Dendritic cell treated with granulocyte-macrophage colony-stimulating factor and Interleukin-4, amounts not matched to agents 40 ng/mL and 50 ng/mL, for 4 days (primary cell): ENCODE data around the gene KDM6B.

ENCODE experiments used
- H3K27ac Mint-ChIP-seq: one replicate; pipeline ENCODE4 v1.8.0; 2022; ENCODE audit warnings: mild to moderate bottlenecking, mixed read lengths
- H3K27me3 Mint-ChIP-seq: one replicate; pipeline ENCODE4 v1.8.0; 2022; ENCODE audit warnings: mild to moderate bottlenecking, mixed read lengths
- H3K36me3 Mint-ChIP-seq: one replicate; pipeline ENCODE4 v1.8.0; 2022; ENCODE audit warnings: low read depth, mixed read lengths
- H3K4me1 Mint-ChIP-seq: one replicate; pipeline ENCODE4 v1.8.0; 2022; ENCODE audit warnings: low read depth, mixed read lengths
- H3K4me3 Mint-ChIP-seq: one replicate; pipeline ENCODE4 v1.8.0; 2022; ENCODE audit warnings: mild to moderate bottlenecking, moderate library complexity, mixed read lengths
- H3K9me3 Mint-ChIP-seq: one replicate; pipeline ENCODE4 v1.8.0; 2022; ENCODE audit warnings: mixed read lengths
- intact Hi-C: fragments of 100-400 bp; cut with micrococcal nuclease; formaldehyde crosslinking; loops from one replicate; pipeline ENCODE4 v1.15.0; 2022

The KDM6B gene

GRCh38 chr17:7830616-7831015 is 3.4 kb upstream of the KDM6B start:
- intact Hi-C loops = no loop called here
- Mint-ChIP-seq H3K27ac (no peak overlapping the region), H3K27me3 (peaks cover 36% of the 10 kb centered on the region), H3K4me1 (peaks cover 23% of the 10 kb centered on the region), H3K4me3 (no peak overlapping the region), H3K9me3 (no peaks in the 10 kb centered on the region), H3K36me3 (peaks cover 18% of the 10 kb centered on the region)

GRCh38 chr17:7831233-7831632 is 2.8 kb upstream of the KDM6B start:
- Mint-ChIP-seq H3K27me3 (peaks cover 36% of the 10 kb centered on the region), H3K9me3 (no peaks in the 10 kb centered on the region), H3K4me1 (peaks cover 26% of the 10 kb centered on the region), H3K36me3 (peaks cover 22% of the 10 kb centered on the region), H3K27ac (no peak overlapping the region), H3K4me3 (no peak overlapping the region)
- intact Hi-C loops = no loop called here

GRCh38 chr17:7832431-7832830 is 1.6 kb upstream of the KDM6B start:
- intact Hi-C loops = no loop called here
- Mint-ChIP-seq H3K27me3 (peaks cover 27% of the 10 kb centered on the region), H3K36me3 (peaks cover 24% of the 10 kb centered on the region), H3K9me3 (no peaks in the 10 kb centered on the region), H3K27ac (no peak overlapping the region), H3K4me1 (peaks cover 38% of the 10 kb centered on the region), H3K4me3 (no peak overlapping the region)

- Mint-ChIP-seq H3K4me3 (peak overlapping the region; percentile 87), H3K27me3 (peaks cover 23% of the 10 kb centered on the region), H3K9me3 (no peaks in the 10 kb centered on the region), H3K27ac (peak overlapping the region; percentile 98), H3K4me1 (peaks cover 43% of the 10 kb centered on the region), H3K36me3 (peaks cover 24% of the 10 kb centered on the region)
- intact Hi-C loops = no loop called here
These were observed 814 bp upstream of the KDM6B start for GRCh38 chr17:7833011-7833794.

GRCh38 chr17:7834542-7834956 is 532 bp downstream of the KDM6B start:
- peaks cover 23% of the 10 kb centered on the region for H3K27me3 Mint-ChIP-seq
- intact Hi-C loops = loop anchor here (2.0 kb wide), 1 partner anchor 16 kb away; no protein-coding TSS in a partner anchor
- peak overlapping the region; percentile 98 for H3K27ac Mint-ChIP-seq
- peaks cover 24% of the 10 kb centered on the region for H3K36me3 Mint-ChIP-seq
- no peaks in the 10 kb centered on the region for H3K9me3 Mint-ChIP-seq
- peak overlapping the region; percentile 87 for H3K4me3 Mint-ChIP-seq
- H3K4me1 Mint-ChIP-seq = peaks cover 56% of the 10 kb centered on the region

- H3K4me1 Mint-ChIP-seq = peaks cover 62% of the 10 kb centered on the region
- peak overlapping the region; percentile 98 for H3K27ac Mint-ChIP-seq
- H3K4me3 Mint-ChIP-seq = peak overlapping the region; percentile 87
- peaks cover 28% of the 10 kb centered on the region for H3K36me3 Mint-ChIP-seq
- intact Hi-C loops = loop anchor here (1.0 to 2.0 kb wide), 2 partner anchors 8 to 16 kb away; no protein-coding TSS in a partner anchor
- peaks cover 23% of the 10 kb centered on the region for H3K27me3 Mint-ChIP-seq
- no peaks in the 10 kb centered on the region for H3K9me3 Mint-ChIP-seq
These were observed 1.2 kb downstream of the KDM6B start for GRCh38 chr17:7834957-7835813.

- Mint-ChIP-seq H3K27me3 (peaks cover 17% of the 10 kb centered on the region), H3K36me3 (peaks cover 35% of the 10 kb centered on the region), H3K9me3 (no peaks in the 10 kb centered on the region), H3K4me3 (peak overlapping the region; percentile 87), H3K27ac (peak overlapping the region; percentile 98), H3K4me1 (peaks cover 70% of the 10 kb centered on the region)
- intact Hi-C loops = loop anchor here (1.0 to 2.0 kb wide), 2 partner anchors 7 to 15 kb away; no protein-coding TSS in a partner anchor
These were observed 2.0 kb downstream of the KDM6B start for GRCh38 chr17:7835814-7836595.

- intact Hi-C loops = no loop called here
- peaks cover 43% of the 10 kb centered on the region for H3K36me3 Mint-ChIP-seq
- peak overlapping the region; percentile 98 for H3K27ac Mint-ChIP-seq
- peaks cover 16% of the 10 kb centered on the region for H3K27me3 Mint-ChIP-seq
- no peaks in the 10 kb centered on the region for H3K9me3 Mint-ChIP-seq
- H3K4me3 Mint-ChIP-seq = peak overlapping the region; percentile 87
- peaks cover 76% of the 10 kb centered on the region for H3K4me1 Mint-ChIP-seq
These were observed 2.8 kb downstream of the KDM6B start for GRCh38 chr17:7836596-7837407.

- H3K9me3 Mint-ChIP-seq = no peaks in the 10 kb centered on the region
- H3K27ac Mint-ChIP-seq = peak overlapping the region; percentile 98
- H3K4me3 Mint-ChIP-seq = peak overlapping the region; percentile 87
- H3K4me1 Mint-ChIP-seq = peaks cover 79% of the 10 kb centered on the region
- H3K27me3 Mint-ChIP-seq = peaks cover 10% of the 10 kb centered on the region
- H3K36me3 Mint-ChIP-seq = peaks cover 51% of the 10 kb centered on the region
- intact Hi-C loops = no loop called here
These were observed 3.5 kb downstream of the KDM6B start for GRCh38 chr17:7837408-7838088.

- H3K36me3 Mint-ChIP-seq = peaks cover 58% of the 10 kb centered on the region
- intact Hi-C loops = no loop called here
- peaks cover 2% of the 10 kb centered on the region for H3K27me3 Mint-ChIP-seq
These were observed 4.4 kb downstream of the KDM6B start for GRCh38 chr17:7838090-7839075.

GRCh38 chr17:7839190-7839875 is 5.3 kb downstream of the KDM6B start:
- Mint-ChIP-seq H3K27ac (peak overlapping the region; percentile 98), H3K36me3 (peaks cover 61% of the 10 kb centered on the region), H3K4me3 (peak overlapping the region; percentile 57), H3K27me3 (no peaks in the 10 kb centered on the region), H3K4me1 (peaks cover 72% of the 10 kb centered on the region), H3K9me3 (no peaks in the 10 kb centered on the region)
- intact Hi-C loops = no loop called here

More at GRCh38 chr17:7838090-7839075, 4.4 kb downstream of the KDM6B start:
- Mint-ChIP-seq H3K27ac (peak overlapping the region; percentile 98), H3K4me3 (peak overlapping the region; percentile 65), H3K4me1 (peaks cover 80% of the 10 kb centered on the region), H3K9me3 (no peaks in the 10 kb centered on the region)
